ENCODE data around the gene VPS13A.
"Not testable (repeated sequence)": the region's sequence is repeated elsewhere in the genome, so short reads cannot be mapped to it uniquely, and the experiment has no call there.

VPS13A gene

GRCh38 chr9:77188242-77188641, 10.9 kb downstream of the VPS13A start:
- no peak for DNase-seq

GRCh38 chr9:77194423-77194822, 17.1 kb downstream of the VPS13A start:
- no peak for DNase-seq

DNA sequence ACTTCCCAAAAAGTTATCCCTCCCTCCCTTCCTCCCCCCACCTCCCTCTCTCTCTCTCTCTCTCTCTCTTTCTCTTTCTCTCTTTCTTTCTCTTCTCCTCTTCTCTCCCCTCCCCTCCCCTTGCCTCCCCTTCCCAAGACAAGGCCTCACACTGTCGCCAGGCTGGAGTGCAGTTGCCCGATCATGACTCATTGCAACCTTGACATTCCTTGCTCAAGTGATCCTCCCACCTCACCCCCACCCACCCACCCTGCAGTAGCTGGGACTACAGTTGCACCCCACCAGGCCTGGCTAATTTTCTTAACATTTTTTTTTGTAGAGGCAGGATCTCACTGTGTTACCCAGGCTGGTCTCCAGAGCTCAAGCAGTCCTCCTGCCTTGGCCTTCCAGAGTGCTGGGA, 32.8 kb downstream of the VPS13A start:
- no peak for DNase-seq

DNA sequence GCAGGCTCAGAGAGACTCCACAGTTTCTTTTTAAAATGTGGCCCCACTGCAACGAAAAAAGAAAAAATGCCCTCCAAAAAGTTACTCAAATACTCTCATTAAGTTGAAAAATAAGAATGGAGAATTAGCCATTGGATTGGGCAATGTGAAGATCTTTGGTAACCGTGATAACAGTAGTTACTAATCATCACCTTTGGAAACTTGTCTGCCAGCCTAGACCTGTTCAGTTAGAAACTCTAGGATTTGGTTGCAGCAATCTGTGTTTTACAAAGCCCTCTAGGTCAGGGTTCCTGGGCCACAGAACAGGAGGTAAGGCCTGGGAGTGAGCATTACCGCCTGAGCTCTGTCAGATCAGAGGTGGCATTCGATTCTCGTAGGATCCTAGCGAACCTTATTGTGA, 34.2 kb downstream of the VPS13A start:
- DNase-seq, result no peak

- DNase-seq, result no peak
These were observed 35.5 kb downstream of the VPS13A start for GRCh38 chr9:77212801-77213200.

DNA sequence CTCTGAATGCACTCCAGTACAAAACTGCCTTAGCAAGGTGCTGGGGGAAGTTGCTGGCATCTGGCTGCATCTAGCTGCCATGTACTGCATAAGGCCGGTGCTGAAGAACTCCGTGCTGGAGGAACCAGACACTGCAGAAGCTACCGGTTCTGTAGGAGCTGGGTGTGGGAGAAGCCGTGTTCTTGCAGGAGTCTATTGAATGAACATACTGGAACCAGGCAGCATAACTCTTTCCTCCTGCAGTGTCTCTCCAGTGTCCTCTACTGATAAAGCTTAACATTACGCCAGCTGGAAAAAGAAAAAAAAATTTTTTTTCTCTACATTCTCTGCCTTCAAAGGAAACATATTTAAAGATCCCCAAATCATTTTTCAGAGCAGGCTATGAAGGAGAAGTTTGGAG, 38.5 kb downstream of the VPS13A start:
- DNase-seq, result no peak

DNA sequence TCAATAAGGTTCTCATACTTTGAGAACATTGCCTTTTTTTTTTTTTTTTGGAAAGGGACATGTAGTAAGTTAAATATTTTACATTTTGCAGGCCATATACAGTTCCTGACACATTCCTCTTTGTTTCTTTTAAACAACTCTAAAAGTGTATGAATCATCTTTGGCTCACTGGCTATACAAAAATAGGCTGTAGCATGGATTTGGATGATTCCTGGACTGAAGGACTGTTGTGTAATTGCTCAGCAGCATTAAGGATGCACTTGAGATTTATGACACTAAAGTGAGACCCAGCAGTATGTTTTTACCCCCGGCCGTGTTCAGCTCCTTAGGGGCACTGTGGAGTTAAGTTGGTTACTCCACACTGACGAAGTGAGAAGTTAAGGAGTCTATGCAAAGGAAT, 41.3 kb downstream of the VPS13A start:
- DNase-seq, result no peak

DNA sequence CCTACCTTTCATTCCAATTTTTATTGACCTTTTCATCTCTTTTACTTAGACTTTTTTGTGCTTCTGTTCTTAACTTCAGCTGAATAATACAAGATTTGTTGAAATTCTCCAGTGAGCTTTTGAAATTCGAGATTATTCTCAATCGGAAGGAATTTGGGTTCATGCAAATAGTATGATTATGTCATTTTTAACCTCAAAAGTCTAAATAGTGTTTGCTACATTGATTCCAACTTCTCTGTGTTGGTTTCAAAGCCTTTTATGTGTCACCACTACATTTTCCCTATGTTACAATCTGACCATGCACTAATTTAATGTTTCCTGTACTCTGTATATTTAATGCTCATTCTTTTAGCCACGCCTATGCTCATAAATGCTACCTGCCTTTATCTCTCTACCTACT, 44.1 kb downstream of the VPS13A start:
- DNase-seq, result no peak

- DNase-seq, result no peak
These were observed 47.5 kb downstream of the VPS13A start for GRCh38 chr9:77224746-77225312.

- no peak for DNase-seq
These were observed 59.4 kb downstream of the VPS13A start for GRCh38 chr9:77236693-77237092.

GRCh38 chr9:77237896-77238295, 60.6 kb downstream of the VPS13A start:
- DNase-seq, result no peak

- DNase-seq, result no peak
These were observed 73.7 kb downstream of the VPS13A start for GRCh38 chr9:77251050-77251449.

DNA sequence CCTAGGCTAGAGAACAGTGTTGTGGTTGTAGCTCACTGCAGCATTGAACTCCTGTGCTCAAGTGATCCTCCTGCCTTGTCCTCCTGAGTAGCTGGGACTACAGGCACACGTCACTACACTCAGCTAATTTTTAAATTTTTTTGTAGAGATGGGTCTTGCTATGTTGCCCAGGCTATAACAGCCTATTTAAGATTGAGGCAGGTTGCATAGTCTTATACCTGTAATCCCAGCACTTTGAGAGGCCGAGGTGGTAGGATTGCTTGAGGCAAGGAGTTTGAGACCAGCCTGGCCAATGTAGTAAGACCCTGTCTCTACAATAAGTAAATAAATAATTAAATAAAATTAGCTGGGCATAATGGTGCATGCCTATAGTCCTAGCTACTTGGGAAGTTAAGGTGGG, 79.9 kb downstream of the VPS13A start:
- no peak for DNase-seq

GRCh38 chr9:77261605-77262004, 84.3 kb downstream of the VPS13A start:
- DNase-seq, result no peak

GRCh38 chr9:77267762-77268161, 90.4 kb downstream of the VPS13A start:
- DNase-seq, result not testable (repeated sequence)

GRCh38 chr9:77271023-77271690, 93.8 kb downstream of the VPS13A start:
- DNase-seq, result no peak

- DNase-seq, result no peak
These were observed 99.5 kb downstream of the VPS13A start for GRCh38 chr9:77276799-77277198.

GRCh38 chr9:77277719-77278118, 100.4 kb downstream of the VPS13A start:
- DNase-seq, result no peak

DNA sequence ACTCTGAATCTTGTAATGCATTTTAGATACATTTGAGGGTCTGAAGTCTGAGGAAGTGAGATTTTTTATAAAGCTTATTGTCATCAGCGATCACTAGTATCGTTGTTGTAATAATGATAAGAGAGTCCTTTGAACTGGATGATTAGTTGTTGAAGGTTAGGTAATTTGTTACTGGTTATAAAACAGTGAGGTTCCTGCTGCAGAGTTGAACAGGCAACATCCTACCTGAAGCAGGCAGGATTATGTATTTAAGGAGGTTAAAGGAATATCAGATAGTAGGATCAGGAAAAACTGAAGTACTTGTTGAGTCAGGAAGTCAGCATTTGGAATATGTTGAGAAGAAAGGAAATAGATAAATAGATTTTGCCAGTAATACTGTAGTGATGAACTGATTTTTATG, 106.7 kb downstream of the VPS13A start:
- no peak for DNase-seq

- DNase-seq, result no peak
These were observed 107.3 kb downstream of the VPS13A start for GRCh38 chr9:77284616-77285015.

GRCh38 chr9:77290373-77290772, 113.0 kb downstream of the VPS13A start:
- DNase-seq, result no peak

DNA sequence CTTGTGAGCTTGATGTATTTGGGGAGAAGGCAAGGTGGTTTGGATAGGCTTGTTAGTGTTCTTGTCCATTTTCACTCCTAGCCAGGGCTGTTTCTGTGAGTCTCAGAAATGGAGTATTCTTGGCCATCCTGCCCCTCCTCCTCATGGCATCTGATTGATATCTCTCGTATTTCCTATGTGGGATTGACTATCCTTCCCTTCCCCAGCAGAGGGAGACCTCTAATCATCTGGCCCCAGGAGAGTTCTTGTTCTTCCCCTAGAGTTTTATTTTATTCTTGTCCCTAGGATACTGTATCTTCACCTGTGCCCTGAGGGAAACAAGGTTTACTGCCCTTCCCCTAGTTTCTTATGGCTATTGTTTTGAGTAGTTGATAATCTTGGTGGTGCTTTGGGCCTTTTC, 114.4 kb downstream of the VPS13A start:
- DNase-seq, result no peak

DNA sequence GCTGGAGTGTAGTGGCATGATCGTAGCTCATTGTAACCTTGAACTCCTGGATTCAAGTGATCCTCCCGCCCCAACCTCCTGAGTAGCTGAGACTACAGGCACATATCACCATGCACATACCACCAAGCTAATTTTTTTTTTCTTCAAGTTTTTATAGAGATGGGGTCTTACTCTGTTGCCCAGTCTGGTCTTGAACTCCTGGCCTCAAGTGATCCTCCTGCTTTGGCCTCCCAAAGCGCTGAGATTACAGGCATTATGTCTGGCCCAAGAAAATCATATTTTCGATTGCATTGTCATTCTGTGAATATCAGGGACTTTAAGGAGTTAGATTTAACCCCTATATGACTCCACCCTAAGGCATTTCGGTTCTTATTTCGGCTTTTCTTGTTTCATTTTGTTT, 116.6 kb downstream of the VPS13A start:
- no peak for DNase-seq

GRCh38 chr9:77304543-77304942, 127.2 kb downstream of the VPS13A start:
- DNase-seq, result no peak

Measured in T1000 (cell line).